NT2/D1 (cell line): ENCODE results near the gene ADAMTS12.

Experiments used
- SUZ12 ChIP-seq: IDR thresholded peaks from 2 replicates; pipeline ENCODE4 v1.6.1; 2011; ENCODE audit not compliant: insufficient read length, insufficient read depth; ENCODE audit errors: extremely low read depth
- YY1 ChIP-seq: IDR thresholded peaks from 2 replicates; pipeline ENCODE4 v1.6.1; 2011; ENCODE audit not compliant: insufficient read length, insufficient read depth
- ZNF274 ChIP-seq: IDR thresholded peaks from 2 replicates; pipeline ENCODE4 v1.6.1; 2011; ENCODE audit warnings: mild to moderate bottlenecking, low read depth, low read length

GRCh38 chr5:33601881-33602280 is 289.9 kb downstream of the ADAMTS12 start:
- no peak for TF ChIP-seq YY1
- TF ChIP-seq ZNF274: no peak
- TF ChIP-seq SUZ12: no peak
